GM18505 (cell line): ENCODE results near the gene CD48.

Experiments used
- ATAC-seq: cut with Tn5 transposase; IDR thresholded peaks from one replicate; pipeline ENCODE4 v1.9.1; 2021; ENCODE audit not compliant: unreplicated experiment
- POLR2A ChIP-seq: IDR thresholded peaks from 4 replicates; pipeline ENCODE4 v1.6.1; 2011; ENCODE audit warnings: borderline replicate concordance; ENCODE audit not compliant: insufficient read depth, insufficient read length; ENCODE audit errors: extremely low read depth

Gene CD48

DNA sequence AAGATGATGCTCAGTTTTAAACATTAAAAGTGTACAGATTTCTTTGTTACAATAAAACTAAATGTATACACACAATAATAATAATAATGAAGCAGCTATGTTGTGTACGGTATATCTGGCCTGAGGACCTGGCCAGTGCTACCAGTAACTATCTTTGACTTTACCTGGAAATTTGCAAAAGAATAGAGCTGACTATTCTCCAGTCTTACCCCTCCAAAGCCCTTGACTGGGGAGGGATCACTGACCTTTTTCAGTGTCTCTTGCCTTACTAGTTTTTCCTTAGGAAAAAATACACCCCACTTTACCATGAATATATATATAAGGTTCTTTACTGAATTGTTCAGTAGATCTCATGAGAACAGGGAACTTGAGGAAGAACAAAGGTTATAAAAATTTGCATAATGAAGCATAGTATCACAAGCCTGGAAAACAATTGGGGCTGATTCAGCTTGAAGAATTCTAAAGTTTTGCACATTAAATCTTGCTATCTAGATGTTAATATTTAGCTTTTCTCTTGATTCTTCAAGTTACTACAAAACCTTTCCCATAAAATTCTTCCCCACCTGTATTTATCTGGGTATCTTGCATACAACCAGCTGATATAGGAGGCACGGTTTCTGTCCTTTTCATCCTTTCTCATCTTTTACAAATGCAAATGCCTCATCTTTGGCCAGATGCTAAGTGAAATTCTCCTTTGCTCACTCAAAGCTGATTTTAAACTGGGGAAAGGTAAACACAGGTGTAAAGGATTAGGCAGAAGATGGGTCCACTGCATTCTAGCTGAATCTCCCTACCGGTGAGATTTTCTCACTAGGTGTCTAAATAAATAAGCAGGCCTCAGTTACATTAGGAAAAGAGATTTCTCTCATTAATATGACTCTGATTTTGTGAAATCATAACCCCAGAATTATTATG lies 39.8 kb downstream of the CD48 start:
- ATAC-seq = no peak
- TF ChIP-seq POLR2A = no peak

DNA sequence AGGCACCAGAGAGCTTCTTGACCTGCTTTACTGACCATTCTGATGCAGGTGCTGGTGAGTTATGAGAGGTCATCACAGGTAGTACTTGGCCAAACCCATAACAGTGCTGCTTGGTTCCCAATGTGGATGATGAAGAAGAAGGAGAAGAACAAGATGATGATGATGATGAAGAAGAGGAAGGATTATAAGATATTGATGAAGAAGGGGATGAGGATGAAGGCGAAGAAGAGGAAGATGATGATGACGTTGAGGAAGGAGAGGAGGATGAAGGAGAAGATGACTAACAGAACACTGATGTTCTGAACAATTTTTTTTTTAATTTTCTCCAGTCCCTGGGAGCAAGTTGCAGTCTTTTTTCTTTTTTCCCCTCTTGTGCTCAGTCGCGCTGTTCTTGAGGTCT lies 40.9 kb downstream of the CD48 start:
- no peak for TF ChIP-seq POLR2A
- no peak for ATAC-seq

DNA sequence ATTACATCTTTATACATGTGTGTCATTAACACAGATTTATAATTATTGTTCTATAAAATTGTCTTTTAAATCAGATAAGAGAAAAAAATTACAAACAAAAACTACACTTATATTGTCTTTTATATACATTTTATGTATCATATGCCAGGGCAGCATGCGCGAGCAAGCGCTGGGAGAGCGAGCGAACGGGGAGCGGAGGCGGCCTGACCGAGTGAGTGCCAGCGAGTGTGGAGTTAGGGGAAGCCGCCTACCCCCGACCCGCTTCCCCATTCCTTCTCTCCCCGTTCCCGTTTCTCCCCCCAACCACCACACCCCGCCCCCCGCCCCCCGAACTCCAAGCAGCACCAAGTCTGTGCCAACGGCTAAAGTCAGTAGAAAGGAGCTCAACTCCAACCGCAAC lies 41.8 kb downstream of the CD48 start:
- no peak for TF ChIP-seq POLR2A
- ATAC-seq = no peak

- no peak for TF ChIP-seq POLR2A
- no peak for ATAC-seq
These were observed 42.3 kb downstream of the CD48 start for GRCh38 chr1:160669276-160669675.

- ATAC-seq = no peak
- no peak for TF ChIP-seq POLR2A
These were observed 43.7 kb downstream of the CD48 start for GRCh38 chr1:160667896-160668295.

DNA sequence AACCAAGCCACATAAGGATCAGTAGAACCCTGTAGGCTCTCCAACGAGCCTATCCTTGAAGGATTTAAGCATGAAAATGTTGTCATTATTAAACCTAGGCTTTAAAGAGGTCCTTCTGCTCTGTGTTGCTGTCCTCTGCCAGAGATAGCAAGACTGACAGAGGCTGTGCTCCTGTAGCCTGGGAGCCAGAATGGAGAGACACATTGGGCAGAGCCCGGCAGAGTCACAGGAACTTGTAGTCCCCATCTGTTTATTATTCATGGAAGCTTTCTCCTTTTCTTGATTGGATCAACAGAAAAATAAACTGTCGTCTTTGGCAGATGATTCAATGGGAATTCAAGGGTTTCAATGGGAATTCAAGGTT lies 45.6 kb downstream of the CD48 start:
- no peak for TF ChIP-seq POLR2A
- ATAC-seq = no peak

GRCh38 chr1:160665330-160666078 lies 46.1 kb downstream of the CD48 start:
- no peak for TF ChIP-seq POLR2A

GRCh38 chr1:160664573-160665051 lies 47.0 kb downstream of the CD48 start:
- ATAC-seq = peak; percentile 65
- TF ChIP-seq POLR2A = no peak

More at GRCh38 chr1:160665330-160666078, 46.1 kb downstream of the CD48 start:
- ATAC-seq = no peak

- TF ChIP-seq POLR2A = no peak
- ATAC-seq = no peak
These were observed 48.7 kb downstream of the CD48 start for GRCh38 chr1:160662910-160663309.

DNA sequence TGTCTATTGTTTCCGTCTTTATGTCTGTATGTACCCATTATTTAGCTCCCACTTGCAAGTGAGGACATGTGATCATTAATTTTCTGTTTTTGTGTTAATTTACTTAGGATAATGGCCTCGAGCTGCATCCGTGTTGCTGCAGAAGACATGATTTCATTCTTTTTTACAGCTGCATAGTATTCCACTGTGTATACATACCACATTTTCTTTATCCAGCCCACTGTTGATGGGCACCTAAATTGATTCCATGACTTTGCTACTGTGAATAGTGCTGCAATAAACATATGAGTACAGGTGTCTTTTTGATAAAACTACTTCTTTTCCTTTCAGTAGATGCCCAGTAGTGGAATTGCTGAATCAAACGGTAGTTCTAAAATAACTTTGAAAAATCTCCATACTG lies 52.1 kb downstream of the CD48 start:
- ATAC-seq = no peak

GRCh38 chr1:160658814-160659193 lies 52.8 kb downstream of the CD48 start:
- TF ChIP-seq POLR2A = peak; percentile 50
- no peak for ATAC-seq

More for the DNA sequence above, 52.1 kb downstream of the CD48 start:
- TF ChIP-seq POLR2A = no peak

GRCh38 chr1:160658162-160658813 lies 53.3 kb downstream of the CD48 start:
- no peak for TF ChIP-seq POLR2A

DNA sequence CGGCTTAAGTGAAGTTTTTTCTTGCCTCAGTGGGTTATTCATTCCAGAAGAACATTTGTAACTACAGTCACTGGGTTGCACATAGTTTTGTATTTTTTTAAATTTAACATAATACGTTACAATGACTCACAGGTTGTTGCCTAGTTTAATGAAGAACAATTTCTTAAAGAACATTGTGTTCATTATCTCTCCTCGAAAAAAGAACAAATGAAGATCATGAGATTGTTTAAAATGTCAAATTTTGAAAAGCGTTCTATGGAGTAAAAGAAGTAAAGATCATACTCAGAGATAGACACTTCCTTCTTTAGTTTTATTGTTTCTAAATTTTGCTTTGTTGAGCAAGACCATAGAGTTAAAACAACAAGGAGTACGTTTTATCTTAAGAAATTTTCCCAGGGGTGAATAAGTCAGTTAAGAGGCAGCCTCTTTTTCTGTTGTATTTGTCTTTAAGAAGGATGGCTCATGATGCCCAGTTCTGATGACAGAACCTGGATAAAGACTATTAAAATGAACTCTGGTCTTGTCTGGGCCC lies 54.3 kb downstream of the CD48 start:
- no peak for TF ChIP-seq POLR2A
- ATAC-seq = no peak

More at GRCh38 chr1:160658162-160658813, 53.3 kb downstream of the CD48 start:
- ATAC-seq = no peak

DNA sequence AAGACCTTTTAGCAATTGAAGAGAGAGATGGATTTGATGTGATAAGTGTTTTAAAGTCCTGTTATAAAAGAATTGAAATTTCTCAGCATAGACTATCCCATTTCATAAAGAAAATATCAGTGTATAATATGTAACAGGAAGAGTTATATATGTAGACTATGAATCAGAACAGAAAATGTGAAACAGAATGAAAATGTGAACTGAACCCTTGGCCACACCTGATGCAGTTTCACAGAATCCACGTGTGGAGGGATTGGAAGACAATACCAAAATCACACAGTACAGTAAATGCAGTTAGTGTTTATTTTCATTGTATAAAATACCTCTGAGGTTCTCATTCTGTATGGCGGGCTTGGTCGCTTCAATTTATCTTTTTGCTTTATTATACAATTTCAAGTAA lies 54.9 kb downstream of the CD48 start:
- no peak for ATAC-seq
- no peak for TF ChIP-seq POLR2A

GRCh38 chr1:160653620-160654016 lies 58.0 kb downstream of the CD48 start:
- no peak for ATAC-seq
- TF ChIP-seq POLR2A = peak; percentile 15
